T47D (cell line): ENCODE results near the gene DUT.

ENCODE experiments used
- DNase-seq, 2 experiments: peaks; one replicate each; pipeline versions ENCODE4 v3.0.0 to v3.0.0-alpha.2; 2011 to 2012; ENCODE audit warnings: low read depth in 1 of 2, low spot score in 1 of 2
- JUND ChIP-seq: IDR thresholded peaks from 2 replicates; pipeline ENCODE4 v1.6.1; 2012; ENCODE audit warnings: low read depth
- in situ Hi-C: cut with HindIII; loops from 2 replicates; pipeline ENCODE4 v1.10.0; 2016; ENCODE audit warnings: low sequenced_read_pairs, low pct_unique_long_range_greater_than_20kb

The DUT gene

DNA sequence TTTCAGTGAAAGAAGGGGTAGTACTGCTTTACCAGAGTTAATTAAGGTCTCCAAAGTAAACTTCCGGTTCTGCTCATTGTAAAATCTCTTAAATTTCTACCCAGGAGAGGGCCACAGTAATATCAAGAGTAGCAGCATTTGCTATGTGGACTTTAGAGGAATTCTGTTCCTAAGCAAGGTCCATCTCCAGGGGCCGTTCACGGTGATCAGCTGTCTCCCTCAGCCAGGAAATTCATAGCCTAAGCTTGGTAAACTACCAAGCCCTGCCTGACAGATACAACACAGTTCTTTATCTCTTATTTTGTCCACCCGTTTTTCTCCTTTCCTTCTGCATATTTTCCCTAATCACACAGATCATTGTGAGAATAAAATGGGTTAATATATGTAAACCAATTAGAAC is 2.3 kb downstream of the DUT start:
- DNase-seq, result no peak
- in situ Hi-C loops, result no loop called here
- TF ChIP-seq JUND, result no peak

GRCh38 chr15:48334260-48334659 is 3.0 kb downstream of the DUT start:
- no peak for DNase-seq
- TF ChIP-seq JUND, result no peak
- in situ Hi-C loops, result no loop called here

GRCh38 chr15:48336940-48337339 is 5.7 kb downstream of the DUT start:
- in situ Hi-C loops, result no loop called here
- DNase-seq, result peak in 1 of 2 experiments; percentile 16
- TF ChIP-seq JUND, result no peak

GRCh38 chr15:48337607-48338006 is 6.4 kb downstream of the DUT start:
- TF ChIP-seq JUND, result no peak
- in situ Hi-C loops, result no loop called here
- no peak for DNase-seq

DNA sequence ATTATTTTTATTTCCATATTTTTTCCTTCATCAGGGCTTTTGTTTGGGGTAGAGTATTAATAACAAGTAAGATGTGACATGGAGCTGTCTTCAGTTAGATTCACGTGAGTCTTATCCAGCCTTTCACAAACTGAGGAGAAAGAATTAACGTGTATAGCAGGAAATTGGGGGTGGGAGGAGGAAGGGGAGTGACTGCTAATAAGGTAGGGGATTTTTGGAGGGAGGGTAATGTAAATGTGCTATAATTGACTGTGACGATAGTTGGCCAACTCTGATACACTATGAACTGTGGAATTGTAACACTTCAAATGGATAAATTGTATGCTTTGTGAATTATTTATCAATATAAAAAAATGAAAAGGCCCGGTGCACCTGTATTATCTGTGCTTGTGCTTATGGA is 8.9 kb downstream of the DUT start:
- DNase-seq, result no peak
- in situ Hi-C loops, result no loop called here
- no peak for TF ChIP-seq JUND

GRCh38 chr15:48343865-48344264 is 12.6 kb downstream of the DUT start:
- TF ChIP-seq JUND, result no peak
- in situ Hi-C loops, result no loop called here
- no peak for DNase-seq

GRCh38 chr15:48345516-48345915 is 14.3 kb downstream of the DUT start:
- in situ Hi-C loops, result no loop called here
- no peak for TF ChIP-seq JUND
- DNase-seq, result no peak

DNA sequence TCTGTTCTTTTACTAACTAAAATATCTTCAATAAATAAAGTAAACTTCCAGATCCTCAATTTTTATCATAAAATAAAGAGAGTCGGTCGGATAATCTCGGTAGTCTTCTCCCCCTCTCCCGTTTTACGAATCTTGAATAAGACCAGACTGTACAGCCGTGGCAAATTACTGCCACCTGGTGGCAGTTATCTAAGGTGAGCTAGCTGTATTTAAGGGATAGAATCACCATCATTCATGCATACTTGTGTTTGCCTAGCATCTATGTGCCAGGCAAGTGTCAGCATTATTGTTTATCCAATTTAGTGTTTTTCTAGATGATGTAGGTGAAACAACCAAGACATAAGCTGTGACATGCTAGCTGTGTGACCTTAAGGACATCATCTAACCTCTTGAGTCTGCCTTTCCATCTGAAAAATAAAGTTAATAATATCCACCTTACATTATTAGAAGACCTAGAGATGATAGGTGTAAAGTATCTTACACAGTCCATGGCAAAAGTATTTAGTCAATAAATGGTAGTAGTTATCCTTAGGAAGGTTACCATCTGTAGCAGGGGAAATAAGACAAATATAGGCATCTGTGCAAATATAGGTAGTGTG is 21.3 kb downstream of the DUT start:
- DNase-seq, result peak; percentile 30 to 82
- in situ Hi-C loops, result no loop called here
- TF ChIP-seq JUND, result no peak

GRCh38 chr15:48354694-48355303 is 23.6 kb downstream of the DUT start:
- DNase-seq, result no peak
- no peak for TF ChIP-seq JUND
- in situ Hi-C loops, result no loop called here

- TF ChIP-seq JUND, result no peak
- DNase-seq, result no peak
- in situ Hi-C loops, result no loop called here
These were observed 24.1 kb downstream of the DUT start for GRCh38 chr15:48355377-48355776.

DNA sequence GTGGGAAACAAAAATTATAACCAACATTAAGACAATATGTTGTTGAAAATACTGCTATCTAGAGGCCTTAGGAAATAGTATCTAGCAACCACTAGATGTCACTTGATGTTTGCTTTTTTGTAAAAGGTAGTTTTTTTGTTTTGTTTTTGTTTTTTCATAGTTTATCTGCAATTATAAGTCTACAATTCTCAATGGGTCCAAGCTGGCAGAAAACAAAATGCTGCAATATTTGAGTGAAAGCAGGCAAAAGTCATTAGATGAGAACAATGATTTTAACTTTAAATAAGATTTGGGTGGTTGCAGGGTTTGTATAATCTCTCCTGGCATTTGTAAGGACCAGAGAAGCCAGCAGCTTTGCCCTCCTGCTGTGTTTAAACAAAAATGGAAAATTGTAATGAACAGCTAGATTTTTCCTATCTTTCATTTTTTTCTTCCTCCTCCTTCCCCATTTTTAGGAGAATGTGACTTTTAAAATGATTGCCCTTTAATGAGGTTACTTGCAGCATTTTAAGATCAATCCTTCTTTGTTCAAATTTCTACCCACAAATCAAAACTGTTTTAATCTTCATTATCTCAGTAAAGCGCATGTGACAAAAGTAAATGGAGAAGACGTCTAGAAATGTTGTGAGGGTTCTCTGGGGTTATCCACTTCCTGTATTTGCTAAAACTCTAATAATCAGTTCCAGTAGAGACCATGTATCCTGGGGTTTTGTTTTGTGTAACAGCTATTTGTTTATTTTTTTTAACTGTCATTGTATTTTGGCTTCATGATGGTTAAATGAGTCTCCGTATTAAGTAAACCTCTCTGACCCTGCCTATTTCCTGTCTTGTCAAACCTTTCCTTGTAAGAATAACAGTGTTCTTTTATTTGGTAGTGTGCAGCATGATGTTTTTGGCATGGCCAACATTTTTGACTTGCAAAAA is 27.3 kb downstream of the DUT start:
- in situ Hi-C loops, result no loop called here
- DNase-seq, result peak in 1 of 2 experiments; percentile 33
- no peak for TF ChIP-seq JUND

GRCh38 chr15:48360841-48361240 is 29.6 kb downstream of the DUT start:
- no peak for TF ChIP-seq JUND
- no peak for DNase-seq
- in situ Hi-C loops, result no loop called here

GRCh38 chr15:48361685-48362084 is 30.5 kb downstream of the DUT start:
- in situ Hi-C loops, result no loop called here
- no peak for DNase-seq
- TF ChIP-seq JUND, result no peak
